Measurements from ENCODE around the gene TBC1D22A. TPM values are rescaled to one million over a fixed set of nuclear protein-coding genes. Genes with fewer than 3 reads are reported as not detected.

TBC1D22A gene
- total and polyA plus RNA-seq, 2 experiments from 2014 or later = 15.3 to 19.8 TPM

GRCh38 chr22:47196166-47196849 is 433.9 kb downstream of the TBC1D22A start:
- no peaks in the 10 kb centered on the region for H3K36me3 ChIP-seq (replicated peaks; ENCODE audit: insufficient read depth, low read depth)
- no peaks in the 10 kb centered on the region for H3K9me2 ChIP-seq (replicated peaks; ENCODE audit: insufficient read depth)
- no peak for DNase-seq (ENCODE audit: low spot score)
- H3K4me2 ChIP-seq = no peak overlapping the region
- TF ChIP-seq EZH2 (IDR thresholded peaks at IDR 0.05; ENCODE audit: borderline replicate concordance) = no peak
- no peak for TF ChIP-seq CTCF (IDR thresholded peaks at IDR 0.05; ENCODE audit: poor library complexity)
- no peak overlapping the region for H3K4me3 ChIP-seq
- no peaks in the 10 kb centered on the region for H3K27me3 ChIP-seq
- H3K27ac ChIP-seq = no peak overlapping the region
- H3K79me2 ChIP-seq = no peaks in the 10 kb centered on the region
- WGBS (ENCODE audit: low lambda C conversion rate, missing lambda C conversion rate) = 78% methylated on average over 5 of the region's 5 CpGs
- H2AFZ ChIP-seq = no peak overlapping the region
- H3K4me1 ChIP-seq (ENCODE audit: insufficient read depth) = no peaks in the 10 kb centered on the region
- H4K20me1 ChIP-seq (ENCODE audit: insufficient read depth, poor library complexity, severe bottlenecking) = no peaks in the 10 kb centered on the region
- no peaks in the 10 kb centered on the region for H3K9me3 ChIP-seq (ENCODE audit: low read depth)

- WGBS (ENCODE audit: low lambda C conversion rate, missing lambda C conversion rate) = 90% methylated on average over 23 of the region's 27 CpGs
- no peak for TF ChIP-seq EZH2phosphoT487 (IDR thresholded peaks at IDR 0.05; ENCODE audit: low read depth, severe bottlenecking, unreplicated experiment)
- no peak for TF ChIP-seq EZH2 (IDR thresholded peaks at IDR 0.05; ENCODE audit: borderline replicate concordance)
- no peak for TF ChIP-seq CTCF (IDR thresholded peaks at IDR 0.05; ENCODE audit: poor library complexity)
- H3K4me2 ChIP-seq = no peak overlapping the region
- no peaks in the 10 kb centered on the region for H3K36me3 ChIP-seq (replicated peaks; ENCODE audit: insufficient read depth, low read depth)
- H3K4me3 ChIP-seq = no peak overlapping the region
- H3K4me1 ChIP-seq (ENCODE audit: insufficient read depth) = no peaks in the 10 kb centered on the region
- no peaks in the 10 kb centered on the region for H3K9me3 ChIP-seq (ENCODE audit: low read depth)
- no peaks in the 10 kb centered on the region for H3K9me2 ChIP-seq (replicated peaks; ENCODE audit: insufficient read depth)
- no peaks in the 10 kb centered on the region for H3K27me3 ChIP-seq
- H2AFZ ChIP-seq = no peak overlapping the region
- H4K20me1 ChIP-seq (ENCODE audit: insufficient read depth, poor library complexity, severe bottlenecking) = no peaks in the 10 kb centered on the region
- H3K79me2 ChIP-seq = no peaks in the 10 kb centered on the region
- no peak for DNase-seq (ENCODE audit: low spot score)
- H3K27ac ChIP-seq = no peak overlapping the region
These were observed 434.7 kb downstream of the TBC1D22A start for GRCh38 chr22:47196881-47197772.

GRCh38 chr22:47197773-47198500 is 435.5 kb downstream of the TBC1D22A start:
- DNase-seq (ENCODE audit: low spot score) = no peak

More at GRCh38 chr22:47197773-47198500, 435.5 kb downstream of the TBC1D22A start:
- no peaks in the 10 kb centered on the region for H3K79me2 ChIP-seq
- H2AFZ ChIP-seq = no peak overlapping the region
- no peaks in the 10 kb centered on the region for H3K27me3 ChIP-seq
- H3K4me2 ChIP-seq = no peak overlapping the region
- H4K20me1 ChIP-seq (ENCODE audit: insufficient read depth, poor library complexity, severe bottlenecking) = no peaks in the 10 kb centered on the region
- no peaks in the 10 kb centered on the region for H3K4me1 ChIP-seq (ENCODE audit: insufficient read depth)
- 84% methylated on average over 25 of the region's 25 CpGs for WGBS (ENCODE audit: low lambda C conversion rate, missing lambda C conversion rate)
- no peak overlapping the region for H3K27ac ChIP-seq
- H3K36me3 ChIP-seq (replicated peaks; ENCODE audit: insufficient read depth, low read depth) = no peaks in the 10 kb centered on the region
- H3K9me2 ChIP-seq (replicated peaks; ENCODE audit: insufficient read depth) = no peaks in the 10 kb centered on the region
- no peak overlapping the region for H3K4me3 ChIP-seq
- H3K9me3 ChIP-seq (ENCODE audit: low read depth) = no peaks in the 10 kb centered on the region
- TF ChIP-seq EZH2 (IDR thresholded peaks at IDR 0.05; ENCODE audit: borderline replicate concordance) (no peak), CTCF (IDR thresholded peaks at IDR 0.05; ENCODE audit: poor library complexity) (no peak), EZH2phosphoT487 (IDR thresholded peaks at IDR 0.05; ENCODE audit: low read depth, severe bottlenecking, unreplicated experiment) (no peak)
